ENCODE measurements around the gene OASL.

Gene OASL

GRCh38 chr12:120984351-120984898 lies 54.6 kb downstream of the OASL start:
- DNase-seq, result no peak

- no peak for DNase-seq
These were observed 55.3 kb downstream of the OASL start for GRCh38 chr12:120983759-120984158.

DNA sequence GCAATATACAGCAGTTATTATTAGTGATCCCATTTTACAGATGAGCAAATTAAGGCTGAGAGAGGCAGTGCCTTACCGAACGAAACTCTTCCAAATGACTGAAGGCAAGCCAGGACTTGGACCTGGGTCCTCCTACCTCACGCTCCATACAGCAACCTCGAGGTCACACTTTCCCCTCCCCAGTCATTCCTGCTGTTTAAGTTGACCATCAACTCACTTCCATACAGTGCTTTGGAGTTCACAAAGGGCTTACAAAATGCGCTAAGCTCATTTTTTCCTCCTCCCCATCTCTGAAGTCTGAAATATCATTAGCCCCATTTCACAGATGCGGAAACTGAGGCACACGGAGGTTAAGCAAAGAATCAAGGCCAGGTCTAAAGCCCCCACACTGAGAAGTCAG lies 56.4 kb downstream of the OASL start:
- no peak for DNase-seq

DNA sequence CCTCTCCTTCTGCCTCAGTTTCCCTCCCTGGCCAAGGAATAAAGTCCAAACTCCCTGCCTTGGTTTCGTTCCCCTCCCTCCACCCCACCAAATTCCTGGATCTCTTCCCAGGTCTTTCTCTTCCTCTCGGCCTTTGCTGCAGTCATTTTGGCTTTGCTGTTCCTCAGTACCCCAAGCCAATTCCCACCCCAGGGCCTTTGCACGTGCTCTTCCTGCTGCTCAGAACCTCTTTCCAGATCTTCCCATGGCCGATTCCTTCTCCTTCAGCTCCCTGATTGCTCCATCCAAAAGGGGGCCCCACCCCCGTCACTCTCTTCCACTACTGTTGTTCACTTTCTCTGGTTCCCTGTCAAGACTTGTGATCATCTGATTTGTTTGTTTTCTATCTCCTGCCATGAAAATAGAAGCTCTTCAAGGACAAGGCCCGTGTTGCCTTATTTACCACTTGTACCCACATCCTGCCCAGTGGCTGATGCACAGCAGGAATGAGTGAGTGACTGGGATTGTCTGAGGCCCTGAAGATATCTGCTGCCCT lies 57.6 kb downstream of the OASL start:
- DNase-seq, result no peak

DNA sequence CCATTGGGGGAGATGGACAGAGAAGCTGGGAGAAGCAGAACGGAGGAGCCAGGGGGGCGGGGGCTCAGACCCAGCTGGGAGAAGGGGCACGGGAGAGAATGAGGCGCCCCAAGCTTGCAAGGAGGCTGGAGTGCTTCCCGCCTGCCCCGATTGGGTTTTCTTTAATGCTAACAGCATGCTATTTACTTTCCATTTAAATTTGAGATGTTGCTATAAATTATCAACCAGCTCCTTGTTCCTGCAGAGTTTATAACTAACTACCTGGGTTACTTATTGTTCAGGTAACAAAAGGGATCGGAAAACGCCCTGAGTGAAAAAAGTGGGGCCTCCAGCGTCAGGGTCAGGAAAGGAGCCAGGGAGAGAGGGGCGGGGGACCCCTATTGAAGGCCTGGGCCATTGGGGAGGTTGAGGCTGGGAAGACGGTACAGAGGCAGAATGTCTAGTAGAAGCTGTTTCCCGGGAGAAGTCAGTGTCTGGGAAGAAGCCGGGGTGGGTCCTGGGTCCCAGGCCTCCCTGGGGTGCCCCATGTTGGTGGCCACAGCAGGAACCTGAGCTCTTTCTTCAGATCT lies 58.2 kb downstream of the OASL start:
- DNase-seq, result no peak

GRCh38 chr12:120979862-120980696 lies 59.0 kb downstream of the OASL start:
- no peak for DNase-seq

GRCh38 chr12:120979220-120979861 lies 59.7 kb downstream of the OASL start:
- DNase-seq, result no peak

DNA sequence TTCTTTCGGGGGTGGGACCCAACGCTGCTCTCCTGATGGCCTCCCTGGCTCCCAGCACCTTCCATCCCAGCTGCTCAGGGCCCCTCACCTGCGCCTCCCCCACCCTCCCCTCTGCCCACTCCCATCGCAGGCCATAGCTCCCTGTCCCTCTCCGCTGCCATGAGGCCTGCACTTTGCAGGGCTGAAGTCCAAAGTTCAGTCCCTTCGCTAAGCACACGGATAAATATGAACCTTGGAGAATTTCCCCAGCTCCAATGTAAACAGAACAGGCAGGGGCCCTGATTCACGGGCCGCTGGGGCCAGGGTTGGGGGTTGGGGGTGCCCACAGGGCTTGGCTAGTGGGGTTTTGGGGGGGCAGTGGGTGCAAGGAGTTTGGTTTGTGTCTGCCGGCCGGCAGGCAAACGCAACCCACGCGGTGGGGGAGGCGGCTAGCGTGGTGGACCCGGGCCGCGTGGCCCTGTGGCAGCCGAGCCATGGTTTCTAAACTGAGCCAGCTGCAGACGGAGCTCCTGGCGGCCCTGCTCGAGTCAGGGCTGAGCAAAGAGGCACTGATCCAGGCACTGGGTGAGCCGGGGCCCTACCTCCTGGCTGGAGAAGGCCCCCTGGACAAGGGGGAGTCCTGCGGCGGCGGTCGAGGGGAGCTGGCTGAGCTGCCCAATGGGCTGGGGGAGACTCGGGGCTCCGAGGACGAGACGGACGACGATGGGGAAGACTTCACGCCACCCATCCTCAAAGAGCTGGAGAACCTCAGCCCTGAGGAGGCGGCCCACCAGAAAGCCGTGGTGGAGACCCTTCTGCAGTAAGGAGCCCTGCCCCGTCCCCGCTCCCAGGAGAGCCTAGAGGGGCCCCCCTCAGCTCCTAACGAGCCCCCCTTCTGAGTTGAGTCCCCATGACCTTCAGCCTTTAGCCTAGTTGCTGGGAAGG lies 60.5 kb downstream of the OASL start, which contains the start of gene HNF1A:
TSS of gene HNF1A (plus strand) at position 248 of the 924 bp plus-strand sequence. CDS start at position 474, 226 bp downstream.
- no peak for DNase-seq

DNA sequence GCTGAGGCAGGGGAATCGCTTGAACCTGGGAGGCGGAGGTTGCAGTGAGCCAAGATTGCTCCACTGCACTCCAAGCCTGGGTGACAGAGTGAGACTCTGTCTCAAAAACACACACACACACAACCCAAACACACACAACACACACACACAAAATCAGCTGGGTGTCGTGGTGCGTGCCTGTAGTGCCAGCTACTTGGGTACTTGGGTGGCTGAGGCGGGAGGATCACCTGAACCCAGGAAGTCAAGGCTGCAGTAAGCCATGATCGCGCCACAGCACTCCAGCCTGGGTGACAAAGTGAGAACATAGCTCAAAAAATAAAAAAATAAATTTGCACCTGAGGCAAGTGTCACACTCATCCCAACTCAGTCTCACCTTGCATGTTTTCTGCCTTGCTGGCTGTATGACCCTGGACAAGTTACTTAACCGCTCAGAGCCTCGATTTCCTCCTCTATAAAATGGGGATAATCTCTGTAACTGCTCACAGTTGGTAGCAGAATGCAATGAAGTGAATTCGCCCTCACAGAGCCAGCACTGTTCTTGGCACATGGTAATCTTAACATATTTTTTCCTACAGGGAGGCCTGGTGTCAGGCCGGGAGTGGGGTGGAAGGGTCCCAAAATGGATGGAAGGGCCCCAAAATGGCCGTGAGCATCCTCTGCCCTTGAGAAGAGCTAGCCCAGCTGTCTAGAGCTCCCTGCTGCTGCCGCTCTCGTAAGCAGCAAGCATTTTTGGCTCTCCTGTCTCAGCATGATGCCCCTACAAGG lies 61.3 kb downstream of the OASL start:
- DNase-seq, result no peak

- no peak for DNase-seq
These were observed 66.0 kb downstream of the OASL start for GRCh38 chr12:120972870-120973543.

DNA sequence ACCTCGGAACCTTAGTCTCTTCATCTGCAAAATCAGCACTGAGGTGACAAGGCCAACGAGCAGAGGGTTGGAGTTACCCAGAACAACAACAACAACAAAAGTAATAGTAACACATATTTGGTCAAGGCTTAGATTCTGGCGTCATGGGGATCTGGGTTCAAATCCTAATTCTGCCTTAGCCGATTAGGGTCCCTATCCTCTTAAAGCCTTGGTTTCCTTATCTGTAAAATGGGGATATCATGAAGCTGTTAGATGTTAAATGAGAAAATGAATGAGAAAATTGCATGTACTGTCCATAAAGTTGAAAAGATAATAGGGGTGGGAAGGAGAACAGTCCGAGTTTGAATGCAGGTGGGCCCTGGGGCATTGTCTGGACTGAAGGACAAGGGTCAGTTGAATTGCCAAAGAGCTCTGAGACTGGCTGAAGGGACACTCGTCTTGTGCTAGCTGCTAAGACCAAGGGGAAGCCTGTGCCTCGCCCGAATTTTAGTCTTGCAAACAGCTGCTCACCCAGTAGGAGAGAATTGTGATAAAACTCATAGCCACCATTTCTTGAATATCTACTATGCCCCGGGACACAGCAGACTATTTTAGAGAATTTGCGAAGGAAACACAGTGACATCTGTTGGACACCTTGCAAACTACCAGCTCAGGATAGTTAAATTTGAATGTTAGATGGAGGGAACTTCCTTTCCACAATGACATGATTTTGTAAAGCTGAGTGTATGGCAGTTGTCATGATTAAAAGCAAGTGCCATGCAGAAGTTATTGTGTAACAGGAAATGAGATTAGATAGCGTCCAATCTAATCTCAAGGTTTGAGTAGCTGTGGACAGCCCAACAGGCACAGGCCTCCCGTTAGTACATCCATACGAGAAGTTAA lies 67.5 kb downstream of the OASL start:
- DNase-seq, result peak; percentile 52

GRCh38 chr12:120970310-120970709 lies 68.7 kb downstream of the OASL start:
- DNase-seq, result no peak

Data from DMS 273 treated with DMSO at 0.1 percent for 48 hours (cell line).